ENCODE results near the gene ADARB2.

The ADARB2 gene

DNA sequence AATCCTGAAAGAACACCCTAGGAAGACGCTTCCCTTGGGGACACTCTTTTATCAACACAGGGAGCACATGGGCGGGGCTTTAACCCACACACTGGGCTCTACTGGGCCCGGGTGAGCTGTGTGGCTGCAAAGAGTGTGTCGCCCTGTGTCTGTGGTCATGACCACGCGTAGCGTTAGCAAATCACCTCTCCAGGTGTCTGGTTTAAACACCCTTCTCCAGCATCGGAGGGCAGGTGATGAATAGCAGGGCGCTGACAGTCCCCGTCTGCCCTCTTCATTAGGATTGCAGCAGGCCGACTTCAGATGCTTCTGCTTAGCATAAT, 127.7 kb downstream of the ADARB2 start:
- DNase-seq, result no peak

DNA sequence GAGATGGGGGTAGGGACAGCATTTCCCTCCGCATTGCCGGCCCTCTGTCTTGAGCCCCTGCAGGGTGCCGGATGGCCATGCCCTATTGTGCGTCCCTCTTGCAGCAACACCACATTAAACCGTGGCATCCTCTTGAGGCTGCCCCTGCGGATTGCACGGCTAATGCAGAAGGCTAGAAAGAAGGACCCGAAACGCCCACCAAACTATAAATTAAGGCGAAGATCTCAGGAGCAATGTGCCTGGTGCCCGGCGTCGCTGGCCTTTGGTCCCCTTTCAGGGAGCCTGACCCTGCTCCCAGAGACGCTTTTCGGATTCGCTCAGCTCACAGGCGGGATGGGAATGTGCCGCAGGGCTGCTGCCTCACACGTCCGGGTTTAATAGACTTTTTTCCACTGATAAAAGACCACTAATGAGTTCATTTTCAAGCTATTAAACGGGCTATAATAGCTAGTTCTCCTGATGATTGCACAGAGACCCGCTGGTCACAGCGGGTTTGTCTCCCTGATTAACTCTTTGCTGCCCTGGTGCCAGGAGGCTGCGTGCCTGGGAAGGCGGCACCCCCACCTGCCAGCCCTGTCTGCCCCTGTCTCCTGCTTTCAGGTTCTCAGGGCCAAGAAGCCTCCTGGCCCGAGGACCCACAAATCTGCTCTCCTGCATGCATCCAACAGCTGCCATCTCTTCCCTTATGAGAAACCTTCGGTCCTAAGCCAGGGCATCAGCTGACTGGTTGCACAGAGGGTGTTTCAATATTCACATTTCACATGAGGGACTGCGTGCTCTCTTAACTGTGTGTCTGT, 128.3 kb downstream of the ADARB2 start:
- no peak for DNase-seq

DNA sequence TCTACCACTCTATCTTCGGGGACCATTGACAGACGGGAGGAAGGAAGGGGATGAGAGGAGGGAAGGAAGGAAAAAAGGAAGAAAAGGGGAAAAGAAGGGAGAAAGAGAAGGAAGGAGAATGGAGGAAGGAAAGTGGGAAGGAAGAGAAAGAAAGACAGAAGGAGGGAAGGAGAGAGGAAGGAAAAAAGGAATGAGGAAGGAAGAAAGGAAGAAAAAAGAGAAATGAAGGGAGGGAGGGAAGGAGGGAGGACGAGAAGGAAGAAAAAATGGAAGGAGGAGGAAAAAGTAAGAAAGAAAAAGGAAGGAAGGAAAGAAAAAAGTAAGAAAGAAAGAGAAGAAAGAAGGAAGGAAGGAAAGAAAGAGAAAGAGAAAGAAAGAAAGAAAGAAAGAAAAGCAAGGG, 128.9 kb downstream of the ADARB2 start:
- no peak for DNase-seq

DNA sequence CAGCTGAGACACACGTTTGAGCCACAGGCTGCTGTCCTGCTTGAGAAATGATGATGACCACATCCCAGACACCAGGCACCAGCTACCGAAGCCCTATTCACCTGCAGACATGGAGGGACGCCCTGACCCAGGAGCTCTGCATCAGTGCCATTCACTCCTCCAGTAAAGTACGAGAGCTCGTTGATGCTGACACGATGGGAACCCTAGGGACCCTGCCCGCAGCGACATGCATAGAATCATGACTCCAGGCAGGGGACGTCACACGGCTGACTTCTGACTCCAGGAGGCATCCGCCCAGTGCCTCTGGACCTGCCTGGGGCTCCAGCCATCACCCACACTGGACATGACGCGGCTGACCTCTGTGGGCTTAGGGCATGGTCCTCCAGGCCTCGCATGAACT, 129.9 kb downstream of the ADARB2 start:
- DNase-seq, result no peak

DNA sequence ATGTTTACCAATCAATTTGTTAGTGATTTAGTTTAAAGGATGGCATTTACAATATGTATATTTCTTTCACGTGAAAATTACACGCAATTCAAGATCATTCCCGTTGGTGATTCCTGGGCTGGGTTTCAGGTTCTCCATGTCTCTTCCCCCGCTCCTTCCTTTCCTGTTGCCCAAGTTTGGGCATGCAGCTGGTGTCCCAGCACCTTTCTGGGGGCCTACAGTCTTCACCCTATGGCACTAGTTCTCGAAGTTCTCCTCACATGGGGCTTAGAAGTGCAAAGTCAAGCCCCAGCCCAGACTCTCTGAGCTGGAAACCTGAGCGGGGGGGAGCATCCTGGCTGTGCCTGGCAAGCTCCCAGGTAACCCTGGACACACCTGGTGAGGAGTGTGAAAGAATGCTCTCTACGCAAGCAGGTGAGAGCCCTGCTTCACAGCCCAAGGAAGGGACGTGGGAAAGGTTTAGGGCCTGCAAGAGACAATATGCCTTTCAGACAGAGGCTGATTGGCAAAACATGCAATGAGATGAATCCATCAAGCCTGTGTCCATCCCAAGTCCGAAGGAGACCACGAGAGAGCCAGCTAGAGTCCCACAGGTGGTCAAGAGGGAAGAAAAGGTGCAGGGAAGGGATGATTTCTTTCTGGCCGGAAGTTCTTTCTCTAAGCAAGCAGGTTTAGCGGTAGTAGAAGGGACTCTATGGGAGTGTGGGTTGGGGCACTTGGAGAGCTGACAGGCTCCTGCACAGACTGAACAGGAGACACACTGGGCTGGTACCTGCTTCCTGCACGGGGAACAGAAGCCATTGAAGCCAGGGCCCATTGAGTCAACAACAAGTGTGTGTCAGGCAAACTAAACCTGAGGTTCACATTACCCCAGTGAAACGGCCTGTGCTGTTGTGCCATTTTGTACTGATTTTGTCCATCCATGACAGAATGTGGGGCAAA, 131.1 kb downstream of the ADARB2 start:
- DNase-seq, result no peak

DNA sequence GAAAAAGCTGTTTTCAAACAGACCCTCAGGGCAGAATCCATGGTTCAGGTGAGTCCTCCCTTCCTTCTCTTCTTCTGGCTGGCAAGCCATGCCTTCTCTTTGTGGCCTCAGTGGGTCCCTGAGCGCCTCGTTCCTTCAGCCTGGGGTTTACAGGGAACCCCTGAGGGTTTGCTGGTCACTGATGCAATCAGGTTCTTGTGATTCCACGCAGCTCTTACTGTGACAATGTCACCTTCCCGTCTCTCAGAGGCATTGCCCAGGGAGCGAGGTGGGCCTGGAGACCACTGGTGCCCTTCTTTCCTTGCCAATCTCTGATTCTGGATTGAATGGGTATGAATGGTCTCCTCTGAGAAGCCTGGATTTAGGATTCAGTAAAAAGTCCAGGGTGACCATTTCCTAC, 132.2 kb downstream of the ADARB2 start:
- DNase-seq, result no peak

DNA sequence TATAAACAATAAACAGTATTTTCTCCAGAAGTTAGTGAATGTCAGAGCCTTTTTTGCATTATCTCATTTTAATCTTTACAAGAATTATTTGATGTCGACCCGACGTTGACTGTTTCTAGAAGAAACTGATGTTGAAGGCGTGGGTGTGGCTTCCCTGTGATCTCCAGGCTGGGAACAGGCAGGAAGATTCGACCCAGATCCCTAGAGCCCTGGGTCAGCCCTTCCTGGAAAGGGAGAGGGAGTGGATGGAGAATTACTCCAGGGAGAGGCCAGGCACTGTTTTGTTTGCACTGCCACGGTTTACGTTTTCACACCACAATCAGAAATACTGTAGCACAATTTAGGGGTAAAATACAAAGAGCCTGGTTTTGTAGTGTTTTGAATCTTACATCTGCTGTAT, 133.1 kb downstream of the ADARB2 start:
- DNase-seq, result no peak

DNA sequence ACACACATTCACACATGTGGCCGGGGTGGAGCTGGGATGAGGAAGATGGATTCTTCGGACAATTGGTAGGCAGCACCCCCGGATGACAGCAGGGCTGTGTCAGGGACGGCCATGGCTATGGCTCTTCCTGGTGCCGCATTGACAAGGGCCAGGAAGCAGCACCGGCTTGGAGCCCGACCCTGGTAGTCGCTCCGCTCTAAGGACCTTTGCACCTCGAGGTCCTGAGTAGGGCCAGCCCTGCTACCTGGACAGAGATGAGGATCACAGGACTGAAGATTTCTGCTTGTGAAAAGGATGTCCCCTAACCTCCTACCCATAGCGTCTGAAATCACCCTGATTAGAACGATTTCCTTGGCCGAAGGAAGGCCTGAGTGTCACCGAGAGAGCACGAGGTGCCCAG, 134.1 kb downstream of the ADARB2 start:
- no peak for DNase-seq

DNA sequence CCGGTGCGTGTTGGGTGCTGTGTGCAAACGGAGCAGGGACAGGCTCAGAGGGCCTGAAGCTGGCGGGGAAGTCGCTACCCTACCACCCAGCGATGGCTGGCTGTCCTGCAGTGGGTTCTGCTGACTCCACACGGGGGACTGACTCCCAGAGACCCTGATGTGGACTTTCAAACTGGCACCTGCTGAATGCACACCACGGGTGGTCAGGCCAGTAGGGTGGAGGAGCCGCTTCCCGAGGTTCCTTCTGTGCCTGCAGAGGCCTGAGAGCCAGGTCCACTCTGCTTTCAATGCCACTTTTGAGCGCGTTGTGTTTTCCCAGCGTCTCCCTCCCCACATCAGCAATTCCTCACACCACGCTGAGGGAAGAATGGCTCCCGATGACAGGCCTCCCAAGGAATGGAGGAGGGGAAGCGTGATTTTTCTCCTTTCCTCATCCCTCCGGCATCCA, 135.3 kb downstream of the ADARB2 start:
- no peak for DNase-seq

DNA sequence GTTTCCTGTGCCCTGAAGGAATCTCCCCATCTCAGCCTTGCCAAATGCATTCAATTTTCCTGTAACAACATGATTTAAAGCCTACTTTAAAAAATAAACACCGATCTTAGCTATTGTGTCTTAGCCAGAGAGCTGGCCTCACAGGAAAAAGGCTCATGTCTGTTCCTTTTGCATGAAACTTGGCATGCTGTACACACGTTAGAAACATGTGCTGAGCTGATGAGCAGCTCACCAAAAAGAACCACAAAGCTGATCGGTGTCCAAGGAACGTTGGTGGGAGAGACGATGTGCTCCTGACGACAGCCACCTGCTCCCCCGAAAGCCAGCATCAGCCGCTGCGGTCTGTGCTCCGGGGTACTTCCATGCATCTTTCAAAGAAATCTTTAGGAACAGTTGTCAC, 135.9 kb downstream of the ADARB2 start:
- no peak for DNase-seq

DNA sequence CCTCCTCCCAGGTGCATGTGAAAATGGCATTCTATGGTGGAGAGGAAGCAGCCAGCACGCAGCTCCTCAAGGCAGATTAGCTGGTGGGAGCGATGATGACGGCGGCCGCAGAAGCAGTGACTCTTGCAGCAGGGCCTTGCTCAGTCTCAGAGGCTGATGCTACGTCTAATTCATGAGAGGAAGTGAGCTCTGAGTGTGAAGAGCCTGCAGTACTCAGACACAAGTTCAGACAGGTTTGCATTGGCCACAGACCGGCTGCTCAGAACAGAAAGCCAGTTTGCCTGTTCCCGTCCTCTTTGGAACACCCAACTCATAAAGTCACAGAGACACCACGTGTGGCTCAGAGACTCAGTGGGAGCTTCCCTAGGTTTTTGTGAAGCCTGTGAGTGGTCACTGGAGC, 136.5 kb downstream of the ADARB2 start:
- DNase-seq, result no peak

DNA sequence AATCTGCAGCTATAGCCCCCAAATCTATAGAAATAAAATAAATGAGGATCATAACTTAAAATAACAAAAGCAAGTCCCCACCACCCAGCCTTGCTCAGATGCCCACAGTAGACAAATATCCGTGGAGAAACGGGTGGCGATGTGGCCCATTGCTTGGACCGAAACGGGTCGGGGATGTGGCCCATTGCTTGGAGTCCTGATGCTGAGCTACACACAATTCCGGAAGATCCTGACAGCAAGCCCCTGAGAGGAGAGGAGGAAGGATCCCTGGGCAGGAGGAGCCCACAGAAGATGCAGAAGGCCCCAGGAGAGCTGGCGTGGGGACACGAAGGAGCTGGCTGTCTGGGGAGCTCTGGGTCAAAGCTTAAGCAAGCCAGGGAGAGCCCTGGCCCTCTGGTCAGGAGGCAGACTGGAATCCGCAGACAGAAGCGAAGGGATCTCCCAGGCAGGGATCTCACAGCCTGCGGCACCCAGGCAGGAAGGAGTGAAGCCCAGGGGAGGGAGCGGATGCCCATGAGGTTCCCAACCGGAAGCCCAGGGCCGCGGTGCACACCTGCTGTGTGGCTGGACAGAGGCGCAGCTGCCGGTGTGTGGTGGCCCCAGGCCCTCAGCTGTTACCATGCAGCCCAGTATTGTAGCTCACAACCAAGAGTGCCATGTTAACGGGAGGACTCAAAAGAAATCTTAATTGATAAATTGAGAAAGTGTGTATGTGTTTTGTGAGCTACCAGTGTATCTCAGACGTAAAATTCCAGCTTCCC, 138.8 kb downstream of the ADARB2 start:
- DNase-seq, result no peak

DNA sequence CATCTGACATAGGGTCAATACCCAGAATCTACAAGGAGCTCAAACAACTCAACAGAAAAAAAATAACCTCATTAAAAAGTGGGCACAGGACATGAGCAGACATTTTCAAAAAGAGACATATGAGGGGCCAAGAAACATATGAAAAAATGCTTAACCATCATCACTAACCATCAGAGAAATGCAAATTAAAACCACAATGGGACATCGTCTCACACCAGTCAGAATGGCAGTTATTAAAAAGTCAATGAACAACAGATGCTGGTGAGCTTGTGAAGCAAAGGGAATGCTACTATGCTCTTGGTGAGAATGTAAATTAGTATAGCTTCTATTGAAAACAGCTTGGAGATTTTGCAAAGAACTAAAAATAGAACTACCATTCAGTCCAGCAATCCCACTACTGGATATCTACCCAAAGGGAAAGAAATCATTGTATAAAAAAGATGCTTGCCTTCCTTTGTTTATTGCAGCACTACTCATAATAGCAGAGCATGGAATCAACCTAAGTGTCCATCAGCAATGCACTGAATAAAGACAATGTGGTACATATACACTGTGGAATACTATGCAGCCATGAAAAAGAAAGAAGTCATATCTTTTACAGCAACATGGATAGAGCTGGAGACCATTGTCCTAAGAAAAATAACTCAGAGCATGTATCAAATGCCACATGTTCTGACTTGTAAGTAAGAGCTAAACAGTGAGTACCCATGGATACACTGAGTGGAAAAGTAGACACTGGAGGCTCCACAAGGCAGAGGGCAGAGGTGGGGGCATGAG, 139.8 kb downstream of the ADARB2 start:
- DNase-seq, result no peak

DNA sequence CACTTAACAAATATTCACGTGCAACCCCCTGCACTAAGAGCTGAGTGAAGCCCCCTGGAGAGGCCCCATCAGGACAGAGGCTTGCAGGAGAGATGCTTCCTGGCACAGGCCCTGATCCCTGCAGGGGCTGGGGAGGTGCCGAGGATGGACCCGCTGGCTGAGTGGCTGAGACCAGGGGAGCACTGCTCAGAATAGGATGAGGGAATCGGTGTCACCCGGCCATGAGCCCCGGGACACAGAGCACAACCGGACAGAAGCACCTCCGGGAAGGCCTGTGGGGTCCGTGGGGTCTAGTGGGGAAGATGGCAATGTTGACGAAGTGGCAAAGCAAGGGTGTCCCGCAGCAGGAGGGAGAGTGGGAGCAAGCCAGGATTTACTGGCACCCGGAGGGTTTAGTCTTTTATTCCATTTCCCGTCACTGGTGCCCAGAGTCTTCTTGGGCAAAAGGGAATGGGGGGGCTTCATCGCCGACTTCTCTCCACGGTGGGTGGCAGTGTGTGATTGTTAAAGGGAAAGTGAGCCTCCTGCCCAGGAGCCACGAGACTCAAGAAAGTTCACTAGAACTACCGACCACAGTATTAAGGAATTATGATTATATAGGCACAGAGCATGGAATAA, 140.7 kb downstream of the ADARB2 start:
- no peak for DNase-seq

DNA sequence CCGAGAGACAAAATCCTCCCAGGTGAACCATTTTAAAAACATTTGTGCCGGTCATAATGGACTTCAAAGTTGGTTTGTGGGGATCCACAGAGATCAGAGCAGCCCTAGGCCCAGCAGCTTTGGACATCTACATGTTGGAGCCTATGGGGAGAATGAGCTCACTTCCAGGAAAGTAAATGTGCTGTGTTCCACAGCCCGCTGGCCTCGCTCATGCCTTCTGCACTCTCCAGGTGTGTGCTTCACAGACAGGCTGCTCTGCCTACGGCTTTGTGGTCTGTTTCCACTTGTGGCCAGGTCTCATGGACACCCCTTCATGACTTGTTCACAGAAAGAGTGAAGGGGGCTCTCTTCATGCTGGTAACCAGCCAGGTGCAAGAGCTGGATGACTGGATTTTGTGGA, 141.6 kb downstream of the ADARB2 start:
- DNase-seq, result no peak

DNA sequence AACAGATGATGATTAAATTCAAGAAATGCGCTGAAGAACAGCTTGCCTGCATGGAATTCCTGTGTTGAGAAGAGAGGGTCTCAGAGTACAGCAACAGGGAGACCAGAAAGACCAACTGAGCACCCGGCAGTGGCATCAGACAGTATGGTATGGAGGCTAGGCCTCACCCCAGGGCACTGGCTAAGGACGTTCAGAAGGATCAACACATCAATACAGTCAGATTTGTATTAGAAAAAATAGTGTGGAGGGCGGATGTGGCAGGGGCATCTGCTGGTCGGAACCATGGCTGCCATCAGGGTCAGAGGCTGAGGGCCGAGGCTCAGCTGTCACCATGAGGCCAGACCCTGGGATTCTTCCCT, 142.1 kb downstream of the ADARB2 start:
- no peak for DNase-seq

DNA sequence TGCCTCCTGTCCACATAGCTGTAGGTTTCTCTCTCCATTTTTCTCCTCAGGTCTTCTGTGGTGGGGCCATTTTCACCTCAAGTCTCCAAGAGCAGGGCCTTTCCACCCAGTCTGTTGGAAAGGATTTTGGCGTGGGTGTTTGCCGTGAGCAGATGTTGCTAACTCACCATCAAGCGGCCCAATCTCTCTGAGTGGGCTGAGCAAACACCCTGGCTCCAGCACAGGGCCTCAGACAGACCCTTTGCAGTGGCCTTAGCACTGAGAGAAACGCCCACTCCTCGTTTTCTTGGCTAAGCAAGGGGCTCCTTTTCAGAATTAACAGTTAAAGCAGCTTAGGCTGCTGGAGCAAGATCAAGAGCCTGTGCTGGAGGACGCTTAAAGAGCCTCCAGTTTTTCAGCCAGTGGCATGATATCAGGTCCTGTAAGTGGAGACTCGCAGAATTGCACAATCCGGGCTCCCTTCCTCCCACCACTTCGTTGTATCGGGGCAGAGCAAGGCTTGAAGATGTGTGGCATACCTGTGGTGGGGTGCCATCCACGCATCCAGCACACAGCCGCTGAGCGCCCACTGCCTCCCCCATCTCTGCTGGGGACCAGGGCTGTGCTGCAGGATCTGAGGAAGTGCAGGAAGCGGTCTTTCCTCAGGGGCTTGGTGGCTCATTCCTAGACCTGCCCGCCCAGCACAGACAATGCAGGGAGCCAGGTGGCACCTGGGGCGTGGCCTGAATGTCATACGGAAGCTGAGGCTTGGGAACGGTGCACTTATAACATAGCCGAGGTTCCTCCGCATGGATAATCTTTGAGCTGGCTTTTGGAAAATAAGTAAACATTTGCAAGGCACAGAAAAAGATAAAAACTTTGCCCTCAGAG, 142.7 kb downstream of the ADARB2 start:
- DNase-seq, result no peak

DNA sequence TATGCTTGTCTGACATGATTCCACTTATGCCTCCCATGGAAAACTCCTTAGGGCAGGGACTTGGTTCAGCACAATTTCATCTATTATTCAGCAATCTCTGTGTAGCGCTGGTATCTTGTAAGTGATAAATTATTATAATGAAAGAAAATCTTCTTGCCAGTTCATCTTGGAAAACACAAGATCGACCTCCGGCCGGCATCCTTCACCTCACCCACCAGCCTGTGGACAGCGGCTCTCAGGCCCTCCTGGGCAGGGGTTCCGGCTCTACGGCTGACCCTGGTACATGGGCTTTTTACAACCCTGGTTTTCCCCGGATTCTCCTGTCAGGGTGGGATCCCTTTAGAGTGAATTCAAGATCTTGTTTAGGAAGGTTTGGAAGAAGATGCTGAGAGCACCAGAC, 145.6 kb downstream of the ADARB2 start:
- no peak for DNase-seq

DNA sequence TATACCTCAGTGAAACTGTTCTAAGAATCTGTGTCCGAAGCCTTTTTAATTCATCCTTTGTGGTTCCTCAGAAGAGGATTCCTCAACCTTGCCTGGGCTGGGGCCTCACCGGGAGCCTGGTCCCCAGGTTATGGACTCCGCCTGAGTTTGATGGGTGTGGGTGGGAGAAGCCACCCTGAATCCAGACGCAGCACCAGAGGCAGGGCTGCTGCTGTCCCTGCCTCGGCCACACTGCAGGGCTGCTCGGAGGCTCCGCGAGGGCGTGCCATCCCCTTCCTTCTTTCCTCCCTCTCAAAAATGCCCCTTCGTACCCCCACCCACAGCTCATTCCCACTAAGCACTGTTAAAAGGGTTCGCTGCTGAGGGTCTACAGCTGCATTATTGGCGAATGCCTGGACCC, 146.3 kb downstream of the ADARB2 start:
- no peak for DNase-seq

DNA sequence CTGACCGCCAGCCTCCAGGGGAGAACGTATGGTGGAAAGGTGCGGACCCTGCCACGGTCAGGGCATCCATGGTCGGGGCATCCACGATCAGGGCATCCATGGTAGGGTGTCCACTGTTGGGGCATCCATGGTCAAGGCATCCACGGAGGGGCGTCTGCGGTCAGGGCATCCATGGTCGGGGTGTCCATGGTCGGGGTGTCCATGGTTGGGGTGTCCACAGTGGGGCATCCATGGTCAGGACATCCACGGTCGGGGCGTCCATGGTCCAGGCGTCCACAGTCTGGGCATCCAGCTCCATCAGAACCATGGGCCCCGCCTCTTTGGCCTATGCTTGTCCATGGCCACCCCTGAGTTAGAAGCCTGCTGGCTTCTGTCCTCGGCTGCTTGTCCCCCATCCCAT, 148.1 kb downstream of the ADARB2 start:
- DNase-seq, result no peak

DNA sequence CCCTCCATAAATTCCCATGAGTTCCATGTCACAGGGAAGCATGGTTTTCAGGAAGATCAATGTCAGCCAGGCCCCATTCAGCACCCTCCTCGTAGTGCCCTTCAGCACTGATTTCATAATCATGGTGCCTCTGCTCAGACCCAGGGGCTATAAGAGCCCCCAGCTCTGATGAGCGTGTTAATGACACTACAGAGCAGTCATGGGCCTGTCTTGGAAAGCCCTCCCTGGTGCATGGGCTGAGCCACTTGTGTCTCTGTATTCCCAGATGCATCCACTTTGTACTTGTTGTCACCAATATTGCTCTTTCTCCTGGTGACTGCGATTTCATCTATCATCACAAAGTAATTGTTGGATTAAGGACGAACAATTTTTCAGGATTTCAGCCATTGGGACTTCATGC, 154.6 kb downstream of the ADARB2 start:
- no peak for DNase-seq
